Natural killer cell (primary cell): ENCODE results near the gene CACNA1D. TPM values are rescaled to one million over a fixed set of nuclear protein-coding genes. Genes with fewer than 3 reads are reported as not detected.

Source experiments
- ATAC-seq, 3 donors: fragments of 150-1000 bp in 2 of 3; fragments of 200-7000 bp in 1 of 3; cut with Tn5 transposase; 1 replicate in 1 of 3; 2 replicates in 2 of 3; pipeline ENCODE4 v1.10.0; 2021; ENCODE audit warnings: mild to moderate bottlenecking in 2 of 3, moderate library complexity in 2 of 3
- DNase-seq, 2 donors: peaks; one replicate each; pipeline versions ENCODE4 v3.0.0 to v3.0.0-alpha.2; 2013 to 2021; ENCODE audit warnings: mixed read lengths in 1 of 2
- H3K27ac ChIP-seq: one replicate; pipeline ENCODE4 v1.5.1; 2013; ENCODE audit warnings: mild to moderate bottlenecking, low read length
- H3K27me3 ChIP-seq: one replicate; pipeline ENCODE4 v1.6.1; 2013; ENCODE audit warnings: low read length; ENCODE audit not compliant: control insufficient read depth, insufficient read depth
- H3K36me3 ChIP-seq: one replicate; pipeline ENCODE4 v1.6.1; 2013; ENCODE audit warnings: low read length; ENCODE audit not compliant: control insufficient read depth, insufficient read depth
- H3K4me1 ChIP-seq: one replicate; pipeline ENCODE4 v1.6.1; 2013; ENCODE audit warnings: low read length; ENCODE audit not compliant: control insufficient read depth, insufficient read depth
- H3K4me3 ChIP-seq: one replicate; pipeline ENCODE4 v1.5.1; 2013; ENCODE audit warnings: low read length
- H3K9me3 ChIP-seq: one replicate; pipeline ENCODE4 v1.6.1; 2013; ENCODE audit warnings: low read length; ENCODE audit not compliant: control insufficient read depth, insufficient read depth
- H3K27ac Mint-ChIP-seq, 2 donors: one replicate each; pipeline ENCODE4 v1.8.0; 2022; ENCODE audit warnings: mild to moderate bottlenecking in 2 of 2, mixed read lengths in 2 of 2, moderate library complexity in 1 of 2
- H3K27me3 Mint-ChIP-seq, 2 donors: one replicate each; pipeline ENCODE4 v1.8.0; 2022; ENCODE audit warnings: low read depth in 2 of 2, mixed read lengths in 2 of 2
- H3K36me3 Mint-ChIP-seq: one replicate; pipeline ENCODE4 v1.8.0; 2022; ENCODE audit warnings: mixed read lengths
- H3K4me1 Mint-ChIP-seq, 2 donors: one replicate each; pipeline ENCODE4 v1.8.0; 2022; ENCODE audit warnings: mixed read lengths in 2 of 2
- H3K4me3 Mint-ChIP-seq: one replicate; pipeline ENCODE4 v1.8.0; 2022; ENCODE audit warnings: mild to moderate bottlenecking, moderate library complexity, mixed read lengths
- H3K9me3 Mint-ChIP-seq, 2 donors: one replicate each; pipeline ENCODE4 v1.8.0; 2022; ENCODE audit warnings: mixed read lengths in 2 of 2
- WGBS: methylation state at CpG from one replicate; pipeline ENCODE4 v1.1.7; 2013; ENCODE audit warnings: missing lambda C conversion rate; ENCODE audit not compliant: insufficient coverage; 5-methylcytosine and 5-hydroxymethylcytosine counted together
- intact Hi-C: fragments of 100-400 bp; cut with micrococcal nuclease; formaldehyde crosslinking; loops from one replicate; pipeline ENCODE4 v1.14.2; 2022
- total RNA-seq, 4 donors: library from RNA; stranded (reverse); fragments of 120-200 nt in 1 of 4; gene quantifications; one replicate each; pipeline versions ENCODE4 v1.2.3 to v1.2.4, GENCODE V29; 2013 to 2022
- TF ChIP-seq, protein P1 (sequence below): fragments of 200-600 bp; IDR thresholded peaks from one replicate; pipeline ENCODE4 v1.8.0; 2022; ENCODE audit warnings: antibody characterized with exemption

The CACNA1D gene
- total RNA-seq, 3 donors from 2014 or later (not counting 1 experiment from before 2014, with no cell fraction given) = 0.54 to 10.1 TPM; not detected in 1

DNA sequence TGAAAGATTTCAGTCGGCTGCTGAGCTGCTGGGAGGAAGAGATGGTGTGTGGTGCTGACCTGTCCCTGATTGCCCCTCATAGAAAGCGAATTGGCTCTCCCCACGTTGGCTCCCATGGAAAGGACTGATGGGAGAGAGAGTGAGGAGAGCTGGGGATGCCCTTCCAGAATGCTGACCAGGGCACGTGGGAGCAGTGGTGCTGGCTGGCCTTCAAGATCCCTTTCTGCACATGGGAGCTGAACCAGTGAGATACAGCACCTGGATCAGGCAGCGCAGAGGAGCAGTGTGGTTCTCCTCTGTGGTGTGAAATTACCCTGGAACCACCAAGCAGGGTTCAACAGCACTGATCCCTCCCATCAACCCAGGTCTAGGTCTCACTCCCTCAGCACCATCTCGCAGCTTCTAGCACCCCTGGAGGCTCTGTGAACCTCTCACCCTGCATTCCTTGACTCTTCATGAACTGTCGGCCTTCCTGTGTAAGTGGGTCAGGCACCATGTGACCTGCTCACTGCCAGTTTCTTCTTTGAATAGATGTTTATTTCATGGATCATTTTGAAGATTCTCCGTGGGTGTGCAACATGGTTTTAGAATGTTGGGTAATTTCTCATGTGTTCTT, 55.7 kb downstream of the CACNA1D start:
- no peaks in the 10 kb centered on the region for H3K4me1 ChIP-seq
- Mint-ChIP-seq H3K4me3 (no peak overlapping the region), H3K4me1 (no peaks in the 10 kb centered on the region), H3K36me3 (no peaks in the 10 kb centered on the region), H3K27me3 (peaks cover 0 to 3% of the 10 kb centered on the region in 2 donors), H3K9me3 (no peaks in the 10 kb centered on the region), H3K27ac (no peak overlapping the region)
- no peak overlapping the region for H3K27ac ChIP-seq
- ATAC-seq (peak in 1 of 3 donors; percentile 68), DNase-seq (no peak)
- WGBS = 74% methylated on average over 8 of the region's 8 CpGs
- H3K36me3 ChIP-seq = no peaks in the 10 kb centered on the region
- intact Hi-C loops = no loop called here
- no peaks in the 10 kb centered on the region for H3K27me3 ChIP-seq
- TF ChIP-seq, protein P1, sequence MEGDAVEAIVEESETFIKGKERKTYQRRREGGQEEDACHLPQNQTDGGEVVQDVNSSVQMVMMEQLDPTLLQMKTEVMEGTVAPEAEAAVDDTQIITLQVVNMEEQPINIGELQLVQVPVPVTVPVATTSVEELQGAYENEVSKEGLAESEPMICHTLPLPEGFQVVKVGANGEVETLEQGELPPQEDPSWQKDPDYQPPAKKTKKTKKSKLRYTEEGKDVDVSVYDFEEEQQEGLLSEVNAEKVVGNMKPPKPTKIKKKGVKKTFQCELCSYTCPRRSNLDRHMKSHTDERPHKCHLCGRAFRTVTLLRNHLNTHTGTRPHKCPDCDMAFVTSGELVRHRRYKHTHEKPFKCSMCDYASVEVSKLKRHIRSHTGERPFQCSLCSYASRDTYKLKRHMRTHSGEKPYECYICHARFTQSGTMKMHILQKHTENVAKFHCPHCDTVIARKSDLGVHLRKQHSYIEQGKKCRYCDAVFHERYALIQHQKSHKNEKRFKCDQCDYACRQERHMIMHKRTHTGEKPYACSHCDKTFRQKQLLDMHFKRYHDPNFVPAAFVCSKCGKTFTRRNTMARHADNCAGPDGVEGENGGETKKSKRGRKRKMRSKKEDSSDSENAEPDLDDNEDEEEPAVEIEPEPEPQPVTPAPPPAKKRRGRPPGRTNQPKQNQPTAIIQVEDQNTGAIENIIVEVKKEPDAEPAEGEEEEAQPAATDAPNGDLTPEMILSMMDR = no peak
- H3K9me3 ChIP-seq = no peaks in the 10 kb centered on the region
- H3K4me3 ChIP-seq = no peak overlapping the region

GRCh38 chr3:53551324-53551723, 56.9 kb downstream of the CACNA1D start:
- TF ChIP-seq, protein P1 = no peak
- no peaks in the 10 kb centered on the region for H3K9me3 ChIP-seq
- 86% methylated on average over 5 of the region's 7 CpGs for WGBS
- no peaks in the 10 kb centered on the region for H3K27me3 ChIP-seq
- no peaks in the 10 kb centered on the region for H3K9me3 Mint-ChIP-seq
- H3K27ac ChIP-seq = no peak overlapping the region
- H3K27ac Mint-ChIP-seq = no peak overlapping the region
- H3K4me1 Mint-ChIP-seq = no peaks in the 10 kb centered on the region
- intact Hi-C loops = no loop called here
- H3K36me3 Mint-ChIP-seq = no peaks in the 10 kb centered on the region
- no peaks in the 10 kb centered on the region for H3K36me3 ChIP-seq
- H3K4me3 ChIP-seq = no peak overlapping the region
- DNase-seq = no peak
- H3K4me3 Mint-ChIP-seq = no peak overlapping the region
- no peak for ATAC-seq
- H3K4me1 ChIP-seq = no peaks in the 10 kb centered on the region
- H3K27me3 Mint-ChIP-seq = peaks cover 0 to 3% of the 10 kb centered on the region in 2 donors

- intact Hi-C loops = no loop called here
- WGBS = 76% methylated on average over 2 of the region's 2 CpGs
- no peaks in the 10 kb centered on the region for H3K36me3 ChIP-seq
- DNase-seq (no peak), ATAC-seq (no peak)
- Mint-ChIP-seq H3K4me1 (no peaks in the 10 kb centered on the region), H3K9me3 (no peaks in the 10 kb centered on the region), H3K36me3 (no peaks in the 10 kb centered on the region), H3K27ac (no peak overlapping the region), H3K27me3 (peaks cover 3 to 4% of the 10 kb centered on the region in 2 donors), H3K4me3 (no peak overlapping the region)
- H3K4me3 ChIP-seq = no peak overlapping the region
- no peaks in the 10 kb centered on the region for H3K4me1 ChIP-seq
- no peak overlapping the region for H3K27ac ChIP-seq
- no peaks in the 10 kb centered on the region for H3K27me3 ChIP-seq
- TF ChIP-seq, protein P1 = no peak
- H3K9me3 ChIP-seq = no peaks in the 10 kb centered on the region
These were observed 58.3 kb downstream of the CACNA1D start for GRCh38 chr3:53552730-53553129.

DNA sequence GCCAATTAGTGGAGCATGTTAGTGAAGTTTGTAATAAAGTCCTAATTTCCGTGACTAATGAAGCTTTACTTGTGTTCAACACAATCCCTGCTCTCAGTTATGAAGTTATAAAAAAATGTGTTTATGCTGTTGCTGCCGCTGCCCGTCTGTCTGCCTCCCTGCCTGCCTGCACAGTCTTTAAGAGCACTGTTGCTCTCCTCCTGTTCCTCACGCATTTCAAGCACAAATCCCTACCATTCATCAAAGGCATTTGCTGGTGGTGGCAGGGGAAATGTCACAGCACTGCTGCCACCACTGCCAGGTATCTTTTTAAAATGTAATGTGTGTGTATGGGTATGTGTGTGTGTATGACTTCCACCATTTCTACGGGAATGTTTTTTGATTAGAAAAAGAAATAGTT, 58.8 kb downstream of the CACNA1D start:
- no peaks in the 10 kb centered on the region for H3K4me1 ChIP-seq
- Mint-ChIP-seq H3K4me3 (no peak overlapping the region), H3K4me1 (no peaks in the 10 kb centered on the region), H3K36me3 (no peaks in the 10 kb centered on the region), H3K9me3 (no peaks in the 10 kb centered on the region), H3K27ac (no peak overlapping the region), H3K27me3 (peaks cover 3 to 8% of the 10 kb centered on the region in 2 donors)
- DNase-seq (no peak), ATAC-seq (no peak)
- H3K27me3 ChIP-seq = no peaks in the 10 kb centered on the region
- no peak overlapping the region for H3K4me3 ChIP-seq
- intact Hi-C loops = no loop called here
- H3K9me3 ChIP-seq = no peaks in the 10 kb centered on the region
- H3K36me3 ChIP-seq = no peaks in the 10 kb centered on the region
- WGBS = 98% methylated on average over 5 of the region's 5 CpGs
- no peak overlapping the region for H3K27ac ChIP-seq
- TF ChIP-seq, protein P1 = no peak
